GM18909 (cell line): ENCODE results near the gene FGF3.

Experiments used
- ATAC-seq: cut with Tn5 transposase; IDR thresholded peaks from one replicate; pipeline ENCODE4 v1.9.1; 2021; ENCODE audit warnings: mild to moderate bottlenecking; ENCODE audit not compliant: unreplicated experiment, poor library complexity

The FGF3 gene

GRCh38 chr11:69848201-69848600 is 29.0 kb upstream of the FGF3 start:
- ATAC-seq: no peak

DNA sequence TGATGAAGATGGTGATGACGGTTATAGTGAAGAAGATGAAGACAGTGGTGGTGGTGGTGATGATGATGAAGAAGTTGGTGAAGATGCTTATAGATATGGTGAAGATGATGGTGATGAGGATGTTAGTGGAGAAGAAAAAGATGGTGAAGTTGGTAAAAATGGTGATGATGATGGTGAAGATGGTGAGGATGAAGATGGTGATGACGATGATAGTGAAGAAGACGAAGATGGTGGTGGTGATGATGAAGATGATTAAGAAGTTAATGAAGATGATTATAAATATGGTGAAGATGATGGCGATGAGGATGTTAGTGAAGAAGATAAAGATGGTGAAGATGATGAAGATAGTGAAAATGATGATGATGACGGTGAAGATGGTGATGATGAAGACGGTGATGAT is 25.2 kb upstream of the FGF3 start:
- ATAC-seq: no peak

DNA sequence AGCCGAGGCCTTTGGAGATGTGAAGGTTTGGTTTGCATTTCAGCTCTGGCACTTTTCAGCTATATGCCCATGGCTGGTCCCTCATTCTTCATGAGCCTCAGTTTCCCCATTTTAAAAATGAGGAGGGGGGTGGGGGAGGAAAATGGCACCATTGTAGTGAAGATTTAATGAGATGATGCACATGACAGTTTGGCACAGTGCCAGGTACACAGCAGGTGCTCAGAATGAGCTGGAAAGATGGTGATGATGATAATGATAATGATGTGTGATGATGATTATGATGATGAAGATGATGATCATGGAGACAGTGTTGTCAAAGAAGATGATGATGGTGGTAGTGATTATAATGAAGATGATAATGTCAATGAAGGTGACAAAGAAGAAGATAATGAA is 24.3 kb upstream of the FGF3 start:
- no peak for ATAC-seq

- ATAC-seq: no peak
These were observed 23.7 kb upstream of the FGF3 start for GRCh38 chr11:69842746-69843528.

GRCh38 chr11:69841859-69842698 is 22.9 kb upstream of the FGF3 start:
- no peak for ATAC-seq

- ATAC-seq: no peak
These were observed 22.1 kb upstream of the FGF3 start for GRCh38 chr11:69841170-69841858.

DNA sequence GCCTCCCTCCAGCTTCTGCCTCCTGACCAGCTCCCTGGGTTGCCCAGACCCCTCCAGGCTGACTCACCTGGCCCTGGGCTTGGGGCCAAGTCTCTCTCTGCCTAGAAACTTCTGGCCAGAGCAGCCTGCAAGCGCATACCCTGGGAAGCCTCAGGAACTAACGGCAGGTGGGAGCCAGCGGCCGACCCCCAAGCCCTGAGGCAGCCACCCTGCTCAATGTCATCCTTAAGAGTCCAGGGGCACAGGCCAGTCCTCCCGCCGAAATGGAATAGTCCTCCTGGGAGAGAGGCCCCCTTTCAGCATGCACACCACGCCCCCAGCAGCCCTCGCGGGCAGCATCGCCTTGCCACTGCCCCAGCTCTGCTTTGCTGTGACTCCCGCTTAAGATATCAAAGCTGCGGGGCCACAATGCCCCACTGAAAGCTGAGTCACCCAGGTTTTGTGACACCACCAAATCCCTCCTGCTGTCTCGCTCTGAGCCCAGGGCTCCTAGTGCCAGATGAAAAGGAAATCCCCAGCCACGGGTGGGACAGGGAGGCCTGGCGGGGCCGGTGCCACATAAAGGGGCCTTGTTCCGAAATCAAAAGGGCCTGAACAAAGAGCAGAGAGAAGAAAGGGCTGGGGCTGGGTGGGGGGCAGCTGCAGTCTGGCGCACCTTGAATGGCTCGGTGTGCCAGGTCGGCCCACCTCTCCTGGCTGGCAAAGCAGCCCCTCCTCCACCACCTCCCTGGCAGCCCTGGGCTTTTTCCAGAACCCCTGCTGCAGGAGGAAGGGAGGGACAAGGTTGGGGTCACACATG is 21.4 kb upstream of the FGF3 start:
- ATAC-seq: no peak

DNA sequence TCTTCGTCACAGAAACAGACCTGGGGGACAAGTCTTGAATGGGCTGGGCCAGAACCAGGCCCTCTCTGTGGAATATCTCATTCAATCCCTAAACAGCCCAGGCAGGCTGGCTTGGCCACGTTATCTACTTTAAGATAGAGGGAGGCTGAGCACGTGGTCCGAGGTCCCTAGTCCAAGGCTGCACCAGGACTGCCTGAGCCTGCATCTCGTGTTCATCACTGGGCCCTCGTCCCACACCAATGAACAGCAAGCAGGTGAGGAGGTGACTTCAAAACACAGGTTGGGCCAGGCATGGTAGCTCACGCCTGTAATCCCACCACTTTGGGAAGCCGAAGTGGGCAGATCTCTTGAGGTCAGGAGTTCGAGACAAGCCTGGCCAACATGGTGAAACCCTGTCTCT is 20.3 kb upstream of the FGF3 start:
- ATAC-seq: no peak

- ATAC-seq: no peak
These were observed 18.6 kb upstream of the FGF3 start for GRCh38 chr11:69837791-69838190.

GRCh38 chr11:69836401-69836800 is 17.2 kb upstream of the FGF3 start:
- no peak for ATAC-seq

DNA sequence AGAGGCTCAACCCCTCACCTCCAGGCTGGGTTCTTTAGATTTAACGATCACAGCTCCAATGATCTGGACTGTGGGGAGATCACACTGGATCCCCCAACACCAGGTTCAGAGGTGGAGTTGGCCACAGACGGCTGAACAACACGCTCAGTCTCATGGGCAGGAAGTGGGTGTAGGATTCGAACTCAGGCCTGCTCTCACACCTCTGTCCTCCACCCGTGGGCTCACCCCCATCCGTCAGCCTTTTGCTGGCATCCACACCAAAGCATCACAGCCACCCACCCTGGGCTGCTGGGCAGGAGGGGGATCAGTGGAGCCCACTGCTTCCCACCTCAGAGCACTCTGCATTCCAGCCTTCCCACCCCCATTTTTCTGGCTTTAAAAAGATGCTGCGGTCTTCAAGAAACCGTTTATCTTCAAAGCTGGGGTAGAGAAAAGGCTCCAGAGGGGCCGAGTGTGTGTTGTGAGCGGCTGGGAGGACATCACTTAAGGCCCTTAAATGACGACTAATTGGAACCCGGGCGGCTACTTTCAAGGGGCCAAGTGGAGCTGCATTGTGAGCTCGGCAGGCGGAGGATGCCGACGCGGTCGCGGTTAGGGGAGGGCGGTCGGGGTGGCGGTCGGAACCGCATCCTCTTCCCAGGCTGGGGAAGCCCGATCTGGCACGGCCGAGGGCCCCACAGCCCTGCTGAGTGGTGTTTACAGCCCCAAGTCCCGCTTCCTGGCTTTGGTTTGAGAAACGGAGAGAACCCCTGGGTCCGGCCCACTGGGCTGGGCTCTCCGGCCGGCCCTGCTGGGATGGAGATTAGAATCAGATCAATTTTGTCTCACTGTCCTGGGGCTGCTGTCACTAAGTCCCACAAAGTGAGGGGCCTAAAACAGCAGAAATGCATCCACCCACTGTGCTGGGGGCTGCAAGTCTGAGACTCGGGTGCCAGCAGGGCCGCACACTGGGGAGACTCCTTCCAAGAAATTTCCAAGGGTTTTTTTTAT is 15.9 kb upstream of the FGF3 start:
- no peak for ATAC-seq

DNA sequence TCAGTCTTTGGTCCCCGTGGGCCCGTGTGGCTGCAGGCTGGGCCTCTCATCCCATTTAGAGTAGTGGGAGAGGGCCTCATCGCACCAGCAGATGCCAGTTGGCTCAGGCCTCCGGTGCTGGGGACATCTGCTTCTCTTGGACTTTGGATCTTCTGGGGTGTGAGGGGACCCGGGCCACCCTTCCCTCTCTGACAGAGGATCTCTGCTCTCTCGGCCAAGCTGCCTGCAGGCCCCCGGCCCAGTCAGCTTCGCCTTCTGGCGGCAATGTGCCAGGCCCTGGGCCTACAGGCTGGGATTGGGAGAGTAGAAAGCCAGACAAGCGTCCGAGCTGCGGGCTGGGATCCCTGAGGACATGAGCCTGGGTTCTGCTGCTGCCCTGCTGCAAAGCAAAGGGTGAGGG is 15.0 kb upstream of the FGF3 start:
- no peak for ATAC-seq

GRCh38 chr11:69832561-69833413 is 13.6 kb upstream of the FGF3 start:
- ATAC-seq: no peak

- ATAC-seq: no peak
These were observed 12.8 kb upstream of the FGF3 start for GRCh38 chr11:69831985-69832384.

DNA sequence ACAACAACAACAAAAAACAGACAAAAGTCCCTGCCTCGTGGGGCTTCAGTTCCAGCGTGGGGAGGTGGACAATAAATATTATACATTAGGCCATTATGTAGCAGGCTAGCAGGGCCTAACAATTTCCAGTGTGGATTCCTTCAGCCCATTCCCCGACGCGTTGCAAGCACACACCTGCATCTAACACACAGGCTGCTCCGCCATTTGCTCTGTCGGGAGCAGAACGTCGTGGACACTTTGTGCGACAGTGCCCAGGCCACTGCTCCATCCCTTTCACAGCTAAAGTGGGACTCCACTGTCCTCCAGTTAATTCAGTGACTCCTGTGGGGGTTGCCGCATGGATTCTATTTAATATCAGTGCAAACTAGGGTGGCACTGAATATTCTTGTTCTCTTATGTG is 10.9 kb upstream of the FGF3 start:
- no peak for ATAC-seq

DNA sequence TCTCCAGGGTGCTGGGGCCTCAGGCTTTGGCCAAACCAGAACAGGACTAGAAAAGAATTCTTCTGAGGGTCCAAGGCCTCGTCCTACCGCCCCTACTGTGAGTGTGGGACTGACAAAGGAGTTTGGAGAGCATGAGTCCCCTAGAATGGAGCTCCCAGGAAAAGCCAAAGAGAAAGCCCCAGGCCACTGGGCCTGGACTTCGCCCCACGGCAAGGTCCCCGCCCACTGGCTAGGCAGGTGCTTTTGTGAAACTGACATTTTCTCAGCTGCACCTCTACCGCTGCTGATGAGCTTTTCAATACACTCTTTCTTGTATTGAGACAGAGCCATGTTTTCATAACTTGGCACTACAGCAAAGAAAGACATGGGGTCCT is 9.7 kb upstream of the FGF3 start:
- no peak for ATAC-seq

- no peak for ATAC-seq
These were observed 9.2 kb upstream of the FGF3 start for GRCh38 chr11:69828276-69828970.

DNA sequence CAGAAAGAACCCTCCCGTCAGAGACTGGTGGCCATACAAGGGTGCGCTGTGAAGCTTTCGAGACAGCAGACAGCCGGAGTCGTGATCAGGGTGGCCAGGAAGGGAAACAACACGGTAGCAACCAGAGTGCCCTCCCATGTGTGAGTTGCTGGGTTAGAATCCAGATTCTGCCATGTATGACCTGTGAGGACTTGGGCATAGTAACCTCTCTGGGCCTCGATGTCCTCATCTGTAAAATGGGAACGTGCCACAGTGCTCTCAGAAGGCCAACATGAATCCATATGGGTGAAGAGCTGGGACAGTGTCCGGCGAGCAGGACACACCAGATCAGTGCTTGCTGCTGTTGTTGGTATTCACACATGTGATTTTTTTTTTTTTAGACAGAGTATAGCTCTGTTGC is 7.6 kb upstream of the FGF3 start:
- ATAC-seq: no peak
